ENCODE results near the gene LRRC49.

LRRC49 gene

DNA sequence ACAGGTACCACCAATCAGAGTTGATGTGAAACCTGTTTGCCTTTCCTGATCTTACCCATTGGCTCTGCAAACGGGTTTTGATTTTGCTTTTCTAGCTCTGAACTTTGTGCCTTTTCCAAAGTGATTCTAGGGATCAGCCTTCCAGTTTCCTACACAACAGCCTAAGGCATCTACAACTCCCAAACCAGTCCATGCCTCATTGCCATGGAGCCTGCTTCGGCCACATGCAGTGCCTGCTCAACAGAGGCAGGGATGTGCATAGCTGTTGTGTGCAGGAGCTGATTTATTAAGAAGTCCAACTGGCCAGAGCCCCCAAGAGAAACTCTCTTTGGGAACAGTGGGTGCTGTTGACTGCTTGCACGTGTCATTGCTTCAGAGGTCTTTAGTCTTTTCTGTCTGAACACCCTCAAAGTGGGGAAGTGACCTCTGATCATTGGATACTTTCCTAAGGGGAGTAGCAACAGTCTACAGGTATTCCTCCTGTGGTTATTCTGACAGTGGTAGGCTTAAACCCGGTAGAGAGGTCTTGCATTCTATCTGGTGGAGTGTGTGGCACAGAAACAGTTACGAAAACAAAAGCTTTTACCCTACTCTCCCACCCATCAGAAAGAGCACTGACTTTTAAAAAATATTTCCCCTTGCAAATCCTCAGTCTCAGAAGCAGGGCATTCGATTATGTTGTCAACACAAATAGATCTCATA lies 186.0 kb downstream of the LRRC49 start:
- DNase-seq (ENCODE audit: low read depth, low spot score) = no peak
- no peak overlapping the region for H3K4me3 ChIP-seq (ENCODE audit: low read length)

DNA sequence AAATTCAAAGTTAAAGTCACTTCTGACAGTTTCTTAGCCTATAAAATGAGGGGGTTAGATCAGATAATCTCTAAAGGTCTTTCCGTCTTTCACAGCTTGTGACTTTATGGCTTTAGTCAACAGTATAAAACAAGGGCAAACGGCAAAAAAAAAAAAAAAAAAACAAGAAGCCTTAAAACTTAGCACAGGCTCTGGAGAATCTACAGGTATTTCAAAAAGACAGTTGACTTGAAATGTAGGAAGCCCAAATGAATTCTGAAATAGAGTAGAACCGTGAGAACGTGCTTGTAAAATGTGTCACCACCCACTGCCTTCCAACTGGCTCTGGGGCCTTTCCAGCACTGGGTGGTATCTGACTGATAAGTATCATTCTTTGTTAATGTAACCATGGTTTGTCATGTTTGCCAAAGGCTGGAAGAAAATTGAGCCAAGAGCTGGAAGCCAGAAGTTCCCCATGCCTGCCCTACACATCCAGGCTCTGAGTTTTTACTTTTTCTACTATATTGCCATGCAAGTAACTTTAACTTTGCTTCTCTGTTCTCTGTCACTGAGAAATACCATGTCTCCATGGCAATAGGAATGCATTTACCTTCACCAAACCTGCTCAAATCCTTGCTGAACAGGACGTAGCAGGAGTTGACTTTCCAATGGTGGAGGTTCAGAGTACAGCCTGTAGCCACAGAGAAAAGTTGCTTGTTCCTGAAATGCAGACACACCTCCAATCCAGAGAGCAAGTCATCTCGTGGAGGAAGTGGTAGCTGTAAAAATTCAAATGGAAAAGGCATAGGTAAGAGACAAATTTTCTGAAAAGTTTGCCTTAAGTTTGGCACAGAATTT lies 186.8 kb downstream of the LRRC49 start:
- DNase-seq (ENCODE audit: low read depth, low spot score) = no peak

DNA sequence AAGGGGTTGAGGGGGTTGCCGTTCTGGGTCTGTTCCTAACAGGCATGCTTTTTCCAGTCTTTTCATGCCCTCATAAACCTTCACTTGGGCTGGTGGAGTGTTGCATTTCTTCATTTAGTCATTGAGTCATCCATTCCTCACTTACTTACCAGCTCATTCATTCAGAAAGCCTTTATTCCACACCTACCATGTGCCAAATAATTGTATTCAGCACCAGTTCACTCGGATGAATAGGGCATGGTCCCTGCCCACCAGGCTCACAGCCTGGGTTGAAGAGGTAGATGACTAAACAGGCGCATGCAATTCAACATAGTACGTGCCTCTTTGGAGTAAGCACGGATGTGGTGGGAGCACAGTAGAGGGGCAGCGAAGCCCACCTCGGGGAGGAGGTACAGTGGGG lies 187.5 kb downstream of the LRRC49 start:
- DNase-seq (ENCODE audit: low read depth, low spot score) = no peak
- no peak overlapping the region for H3K4me3 ChIP-seq (ENCODE audit: low read length)

More for the DNA sequence above, 186.8 kb downstream of the LRRC49 start:
- H3K4me3 ChIP-seq (ENCODE audit: low read length) = no peak overlapping the region

DNA sequence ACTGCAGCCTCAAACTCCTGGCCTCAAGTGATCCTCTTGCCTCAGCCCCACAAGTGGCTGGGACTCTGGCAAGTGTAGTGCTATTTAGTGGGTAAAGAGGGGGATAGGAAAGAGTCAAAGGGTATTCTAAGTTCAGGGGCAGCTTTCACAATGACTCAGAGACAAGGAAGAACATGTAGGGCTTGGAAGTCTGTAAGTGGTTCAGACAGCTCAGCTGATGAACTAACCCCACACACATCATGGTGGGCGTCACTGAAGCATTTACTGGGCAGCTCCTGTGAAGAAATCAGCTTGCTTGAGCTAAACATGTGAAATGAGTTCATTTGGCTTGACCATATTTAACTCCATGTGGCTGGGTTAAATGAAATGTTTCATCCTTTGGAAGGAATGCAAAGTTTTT lies 188.1 kb downstream of the LRRC49 start:
- no peak for DNase-seq (ENCODE audit: low read depth, low spot score)
- no peak overlapping the region for H3K4me3 ChIP-seq (ENCODE audit: low read length)

DNA sequence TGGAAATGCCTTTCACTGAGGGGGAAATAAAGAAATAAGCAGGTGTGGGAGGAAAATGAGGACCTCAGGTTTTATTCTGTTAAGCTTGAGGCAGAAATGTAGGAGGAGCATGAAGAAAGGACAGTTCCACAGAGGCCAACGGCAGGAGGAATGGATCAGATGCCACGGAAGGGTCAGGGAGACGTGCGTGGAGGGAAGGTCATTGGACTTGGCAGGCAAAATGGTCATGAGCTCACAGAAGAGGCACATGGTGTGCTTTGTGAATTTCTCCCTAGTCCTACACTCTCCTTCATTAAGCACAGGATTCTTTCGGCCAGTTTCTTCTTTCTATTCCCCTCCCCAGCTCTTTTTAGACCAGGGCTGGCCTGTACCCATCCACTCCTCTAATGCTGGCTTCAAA lies 190.2 kb downstream of the LRRC49 start:
- DNase-seq (ENCODE audit: low read depth, low spot score) = no peak
- no peak overlapping the region for H3K4me3 ChIP-seq (ENCODE audit: low read length)

DNA sequence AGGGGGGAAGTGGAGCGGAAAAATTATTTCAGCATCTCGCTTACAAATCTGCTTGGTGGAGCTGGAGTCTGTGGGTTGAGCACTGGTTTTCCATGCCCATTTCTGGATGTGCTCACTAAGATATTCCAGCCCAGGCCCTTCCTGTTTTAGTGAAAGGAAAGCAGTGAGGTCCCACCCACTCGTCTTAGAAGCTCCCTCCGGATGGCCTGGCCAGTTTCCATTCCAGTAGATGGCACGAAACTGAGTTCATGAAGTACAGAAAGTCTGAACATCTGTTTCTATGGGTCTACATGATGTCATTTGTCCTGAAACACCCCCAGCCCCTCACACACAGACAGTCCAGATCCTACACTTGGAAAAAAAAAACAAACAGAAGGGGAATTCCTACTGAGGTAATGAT lies 190.7 kb downstream of the LRRC49 start:
- no peak for DNase-seq (ENCODE audit: low read depth, low spot score)
- no peak overlapping the region for H3K4me3 ChIP-seq (ENCODE audit: low read length)

DNA sequence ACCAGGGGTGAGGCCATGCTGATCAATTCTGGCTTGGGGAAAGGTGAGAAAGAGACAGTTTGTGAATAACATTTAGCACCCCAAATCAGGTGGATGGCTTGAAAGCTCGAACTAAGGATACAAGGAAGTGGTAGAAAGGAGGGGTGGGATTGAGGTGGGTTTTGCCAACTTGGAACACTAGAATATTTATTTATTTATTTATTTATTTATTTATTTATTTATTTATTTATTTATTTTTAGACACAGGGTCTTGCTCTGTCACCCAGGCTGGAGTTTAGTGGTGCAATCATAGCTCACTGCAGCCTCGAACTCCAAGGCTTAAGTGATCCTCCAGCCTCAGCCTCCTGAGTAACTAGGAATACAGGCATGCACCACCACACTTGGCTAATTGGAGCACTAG lies 191.6 kb downstream of the LRRC49 start:
- H3K4me3 ChIP-seq (ENCODE audit: low read length) = no peak overlapping the region
- DNase-seq (ENCODE audit: low read depth, low spot score) = no peak

DNA sequence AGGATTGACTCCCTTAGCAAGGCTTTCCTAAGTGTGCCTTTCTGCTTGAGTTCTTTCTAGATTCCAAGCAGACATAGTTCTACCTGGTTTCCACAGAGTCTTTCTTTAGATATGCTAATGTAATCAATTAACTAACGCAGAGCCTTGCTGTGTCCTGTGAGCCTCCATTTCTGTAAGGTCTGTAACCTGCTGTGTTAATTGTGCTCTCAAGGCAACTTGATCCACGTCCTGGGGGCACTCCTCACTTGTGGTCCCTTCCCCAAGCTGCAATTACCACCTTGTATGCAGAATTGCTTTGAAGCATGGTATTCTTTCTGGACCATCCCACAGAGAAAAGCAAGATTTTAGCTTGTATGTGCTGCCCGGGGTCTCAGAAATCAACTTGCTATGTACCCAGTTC lies 193.2 kb downstream of the LRRC49 start:
- no peak overlapping the region for H3K4me3 ChIP-seq (ENCODE audit: low read length)
- DNase-seq (ENCODE audit: low read depth, low spot score) = no peak

DNA sequence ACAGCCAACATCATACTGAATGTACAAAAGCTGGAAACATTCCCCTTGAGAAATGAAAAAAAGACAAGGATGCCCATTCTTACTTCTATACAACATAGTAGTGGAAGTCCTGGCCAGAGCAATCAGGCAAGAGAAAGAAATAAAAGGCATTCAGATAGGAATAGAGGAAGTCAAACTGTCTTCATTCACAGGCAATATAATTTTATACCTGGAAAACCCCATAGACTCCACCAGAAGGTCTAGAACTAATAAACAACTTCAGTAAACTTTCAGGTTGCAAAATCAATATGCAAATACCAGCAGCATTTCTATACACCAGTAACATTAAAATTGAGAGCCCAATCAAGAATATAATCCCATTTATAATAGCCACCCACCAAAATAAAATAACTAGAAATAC lies 195.5 kb downstream of the LRRC49 start:
- H3K4me3 ChIP-seq (ENCODE audit: low read length) = no peak overlapping the region
- no peak for DNase-seq (ENCODE audit: low read depth, low spot score)

DNA sequence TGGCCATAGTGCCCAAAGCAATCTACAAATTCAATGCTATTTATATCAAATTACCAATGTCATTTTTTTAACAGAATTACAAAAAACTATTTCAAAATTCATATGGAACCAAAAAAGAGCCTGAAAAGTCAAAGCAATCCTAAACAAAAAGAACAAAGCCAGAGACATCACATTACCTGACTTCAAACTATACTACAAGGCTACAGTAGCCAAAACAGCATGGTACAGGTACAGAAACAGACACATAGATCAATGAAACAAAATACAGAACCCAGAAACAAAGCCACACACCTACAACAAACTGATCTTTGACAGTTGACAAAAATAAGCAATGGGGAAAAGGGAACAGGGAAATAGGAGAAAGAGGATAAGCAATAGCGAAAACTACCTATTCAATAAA lies 196.1 kb downstream of the LRRC49 start:
- no peak for DNase-seq (ENCODE audit: low read depth, low spot score)

DNA sequence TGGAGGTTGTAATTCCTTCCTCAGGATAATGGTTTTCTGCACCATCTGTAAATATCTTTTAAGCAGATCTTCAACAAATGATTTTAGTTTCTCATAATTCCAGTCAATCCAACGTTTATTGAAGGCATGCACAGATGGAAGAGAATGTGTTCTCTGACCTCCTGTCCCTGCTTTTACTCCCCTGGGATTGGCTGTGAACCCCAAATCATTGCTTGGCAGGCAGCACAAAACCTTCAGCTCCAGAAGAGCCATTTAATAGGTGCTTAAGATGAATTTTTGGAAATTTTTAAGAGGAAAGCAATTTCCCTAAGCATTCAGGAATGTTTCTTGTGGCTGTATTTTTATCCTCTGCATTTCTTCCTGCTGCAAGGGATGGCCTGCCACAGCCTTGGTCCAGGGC lies 197.2 kb downstream of the LRRC49 start:
- DNase-seq (ENCODE audit: low read depth, low spot score) = no peak
- H3K4me3 ChIP-seq (ENCODE audit: low read length) = no peak overlapping the region

More for the DNA sequence above, 196.1 kb downstream of the LRRC49 start:
- H3K4me3 ChIP-seq (ENCODE audit: low read length) = no peak overlapping the region

DNA sequence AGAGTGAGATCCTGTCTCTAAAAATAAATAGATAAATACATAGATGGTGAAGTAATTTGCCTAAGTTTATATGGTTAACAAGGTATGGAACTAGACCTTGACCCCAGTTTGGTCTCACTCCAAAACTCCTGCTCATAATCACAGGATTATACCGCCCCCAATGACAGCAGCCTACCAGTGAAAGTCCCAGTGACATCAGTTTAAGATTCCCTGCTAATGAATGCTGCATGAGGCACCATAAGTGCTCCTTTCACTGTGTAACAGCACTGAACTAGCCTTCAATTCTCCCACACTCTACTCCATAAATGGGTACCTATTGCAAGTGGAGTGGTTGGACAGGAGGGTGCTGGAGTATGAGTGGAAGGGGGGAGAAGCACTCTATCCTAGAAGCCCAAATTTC lies 199.0 kb downstream of the LRRC49 start:
- DNase-seq (ENCODE audit: low read depth, low spot score) = no peak
- H3K4me3 ChIP-seq (ENCODE audit: low read length) = no peak overlapping the region

DNA sequence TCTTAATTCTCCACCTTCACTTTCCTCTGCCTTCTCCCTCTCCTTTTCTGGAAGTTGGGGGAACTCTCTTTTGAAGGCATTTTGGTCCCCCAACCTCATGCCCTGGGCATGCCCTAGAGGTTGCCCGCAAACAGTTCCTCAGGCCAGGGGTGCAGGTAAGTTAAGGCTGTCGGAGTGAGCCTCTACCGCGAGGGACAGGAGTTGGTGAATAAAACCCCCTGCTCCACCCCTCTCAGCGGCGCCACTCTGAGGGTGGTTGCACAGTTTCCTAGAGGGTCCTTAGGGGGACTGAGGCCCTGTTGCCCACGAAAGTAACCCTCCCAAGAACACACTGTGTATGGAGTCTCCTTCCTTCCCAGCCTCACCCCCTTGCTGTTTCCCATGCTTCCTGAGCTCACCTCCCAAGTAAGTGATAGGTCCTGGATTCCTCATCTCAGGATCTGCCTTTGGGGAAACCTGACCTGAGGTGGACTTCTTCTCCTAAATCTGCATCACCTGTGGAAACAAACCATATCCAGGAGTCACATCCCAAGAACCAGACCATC lies 199.5 kb downstream of the LRRC49 start:
- no peak for DNase-seq (ENCODE audit: low read depth, low spot score)
- no peak overlapping the region for H3K4me3 ChIP-seq (ENCODE audit: low read length)

DNA sequence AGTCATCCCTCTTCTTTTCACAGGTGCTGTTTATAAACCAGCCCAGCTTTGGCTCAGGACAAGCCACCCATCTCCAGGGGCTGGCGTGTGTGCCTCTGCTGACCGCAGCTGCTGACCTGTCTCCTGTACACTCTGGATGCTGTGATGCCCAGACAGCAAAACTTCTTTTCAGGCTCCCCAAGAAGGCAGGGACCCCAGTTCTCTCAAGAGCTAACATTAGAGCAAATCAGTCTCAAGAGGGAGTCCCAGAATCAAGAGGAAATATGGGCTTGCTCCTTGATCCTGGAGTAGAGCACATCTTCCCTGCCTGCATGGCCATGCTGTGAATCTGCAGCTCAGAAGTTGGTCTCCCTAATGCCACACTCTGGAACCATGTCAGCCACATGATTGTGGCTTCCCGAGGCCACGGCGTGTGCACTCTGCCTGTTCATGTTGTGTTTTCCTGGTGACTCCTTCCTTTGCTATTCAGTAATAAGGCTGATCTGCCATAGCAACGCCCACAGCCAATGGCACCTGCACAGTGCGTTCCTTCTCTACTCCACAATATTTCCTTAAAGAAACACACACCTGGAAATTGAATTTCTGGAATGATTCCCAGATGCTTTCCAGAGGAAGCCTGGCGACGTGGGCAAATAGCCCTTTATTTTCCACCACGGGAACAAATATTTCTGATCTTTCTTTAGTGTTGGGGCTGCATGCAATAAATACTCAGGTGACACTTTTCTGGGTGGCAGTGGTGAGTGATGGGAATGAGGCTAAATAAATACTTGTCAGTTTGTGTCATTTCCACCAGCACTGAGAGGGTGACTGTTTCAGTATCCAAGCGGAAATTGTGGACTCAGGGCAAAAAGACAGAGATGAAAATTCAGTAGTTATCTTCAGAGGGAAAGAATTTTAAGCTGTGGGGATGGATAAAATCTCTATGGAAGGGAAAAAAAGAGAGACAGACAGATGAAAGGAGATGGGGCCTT lies 200.7 kb downstream of the LRRC49 start:
- H3K4me3 ChIP-seq (ENCODE audit: low read length) = no peak overlapping the region
- no peak for DNase-seq (ENCODE audit: low read depth, low spot score)

DNA sequence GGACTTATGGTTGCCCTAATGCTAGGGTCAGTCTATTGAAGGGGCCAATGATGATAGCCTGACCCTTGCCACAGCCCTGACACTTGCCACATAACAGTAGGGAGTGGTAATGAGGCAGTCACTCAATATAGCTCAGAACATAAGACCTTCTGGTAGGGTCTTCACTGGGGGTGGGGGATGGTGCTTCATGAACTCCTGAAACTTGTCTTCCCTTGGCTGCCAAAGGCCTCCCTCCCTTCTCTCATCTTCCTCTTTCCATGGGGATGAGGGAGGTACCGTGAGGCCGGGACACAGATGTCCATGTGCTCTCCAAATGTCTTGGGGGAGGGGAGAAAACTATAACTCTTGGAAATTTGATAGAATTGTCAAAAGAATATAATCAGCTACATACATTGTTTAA lies 201.5 kb downstream of the LRRC49 start:
- no peak for DNase-seq (ENCODE audit: low read depth, low spot score)
- H3K4me3 ChIP-seq (ENCODE audit: low read length) = no peak overlapping the region

DNA sequence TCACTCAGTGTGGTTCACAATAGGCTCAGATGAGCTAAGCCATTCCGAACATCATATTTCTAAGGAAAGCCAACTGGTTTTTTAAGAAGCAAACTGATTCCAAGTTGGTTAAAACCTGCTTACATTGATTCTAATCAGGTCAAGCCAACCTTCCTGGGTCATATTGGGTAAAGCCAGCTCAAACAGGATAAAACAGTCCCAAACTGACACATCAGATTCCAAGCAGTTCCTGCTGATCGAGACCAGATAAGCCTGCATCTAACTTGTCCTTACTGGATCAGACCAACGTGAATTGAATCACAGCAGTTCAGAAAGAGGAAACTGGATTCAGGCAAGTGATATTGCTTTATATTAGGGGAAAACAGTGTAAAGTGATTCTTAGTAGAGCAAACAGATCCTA lies 204.1 kb downstream of the LRRC49 start:
- no peak overlapping the region for H3K4me3 ChIP-seq (ENCODE audit: low read length)
- no peak for DNase-seq (ENCODE audit: low read depth, low spot score)

DNA sequence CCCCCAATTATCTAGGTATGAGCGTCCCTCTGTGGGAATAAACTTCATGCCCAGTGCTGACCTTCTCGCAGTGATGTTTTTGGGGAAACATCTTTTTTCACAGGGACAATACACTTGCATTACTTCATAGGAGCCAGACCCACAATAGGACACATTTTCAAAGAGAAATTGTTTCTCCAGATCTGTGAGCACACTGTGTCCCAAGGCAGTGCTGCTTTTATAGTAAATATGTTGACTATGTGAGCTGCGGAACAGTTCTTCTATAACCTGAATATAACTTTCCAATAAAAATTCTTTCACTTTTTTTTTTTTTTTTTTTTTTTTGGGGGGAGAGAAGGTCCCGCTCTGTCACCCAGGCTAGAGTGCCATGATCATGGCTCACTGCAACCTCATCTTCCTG lies 205.3 kb downstream of the LRRC49 start:
- no peak overlapping the region for H3K4me3 ChIP-seq (ENCODE audit: low read length)
- DNase-seq (ENCODE audit: low read depth, low spot score) = no peak

DNA sequence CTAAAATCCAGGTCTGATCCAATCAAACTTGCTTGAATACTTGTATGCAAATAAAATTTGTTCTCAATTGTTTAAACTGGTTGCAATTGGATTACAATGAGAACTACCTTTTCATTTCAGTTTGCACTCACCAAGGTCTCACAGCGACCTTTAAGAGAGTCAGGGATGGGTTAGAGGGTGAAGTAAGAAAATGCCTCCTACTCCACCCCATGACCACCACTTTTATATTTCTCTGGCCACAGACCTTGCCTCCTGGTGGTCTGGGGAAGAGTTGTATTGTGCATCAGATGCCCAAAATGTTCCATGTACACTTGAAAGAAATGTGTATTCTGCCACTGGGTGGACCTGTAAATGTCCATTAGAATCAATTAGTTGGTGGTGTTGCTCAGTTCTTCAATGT lies 206.3 kb downstream of the LRRC49 start:
- no peak for DNase-seq (ENCODE audit: low read depth, low spot score)

More for the DNA sequence above, 206.3 kb downstream of the LRRC49 start:
- no peak overlapping the region for H3K4me3 ChIP-seq (ENCODE audit: low read length)

All from Jurkat, Clone E6-1 (cell line).